ENCODE data around the gene PAIP2B.

Gene PAIP2B

GRCh38 chr2:71261534-71261933 is 34.6 kb upstream of the PAIP2B start:
- Histone ChIP-seq H3K4me1 (no peaks in the 10 kb centered on the region), H3K27me3 (ENCODE audit: control insufficient read depth, insufficient read depth, low read length) (no peaks in the 10 kb centered on the region)

GRCh38 chr2:71256421-71256820 is 29.5 kb upstream of the PAIP2B start:
- H3K27ac ChIP-seq: no peak overlapping the region

More at GRCh38 chr2:71261534-71261933, 34.6 kb upstream of the PAIP2B start:
- H3K79me2 ChIP-seq: no peaks in the 10 kb centered on the region
- no peaks in the 10 kb centered on the region for H3K36me3 ChIP-seq (ENCODE audit: control insufficient read depth, insufficient read depth, low read length)
- no peak for TF ChIP-seq CTCF (IDR thresholded peaks at IDR 0.05)
- H3K4me2 ChIP-seq (ENCODE audit: low read length): no peak overlapping the region
- H2AFZ ChIP-seq: no peak overlapping the region
- H3K9me3 ChIP-seq (ENCODE audit: control insufficient read depth, low read length): no peaks in the 10 kb centered on the region
- no peak overlapping the region for H3K9ac ChIP-seq
- no peak overlapping the region for H3K27ac ChIP-seq
- no peak overlapping the region for H3K4me3 ChIP-seq (ENCODE audit: low read depth, low read length)

GRCh38 chr2:71254776-71255175 is 27.9 kb upstream of the PAIP2B start:
- H3K79me2 ChIP-seq: no peaks in the 10 kb centered on the region
- no peaks in the 10 kb centered on the region for H3K4me1 ChIP-seq
- H2AFZ ChIP-seq: no peak overlapping the region
- H3K27ac ChIP-seq: no peak overlapping the region
- no peaks in the 10 kb centered on the region for H3K27me3 ChIP-seq (ENCODE audit: control insufficient read depth, insufficient read depth, low read length)
- H3K4me2 ChIP-seq (ENCODE audit: low read length): no peak overlapping the region
- no peak for TF ChIP-seq CTCF (IDR thresholded peaks at IDR 0.05)
- H3K9ac ChIP-seq: no peak overlapping the region
- H3K4me3 ChIP-seq (ENCODE audit: low read depth, low read length): no peak overlapping the region
- no peaks in the 10 kb centered on the region for H3K9me3 ChIP-seq (ENCODE audit: control insufficient read depth, low read length)
- no peaks in the 10 kb centered on the region for H3K36me3 ChIP-seq (ENCODE audit: control insufficient read depth, insufficient read depth, low read length)

More at GRCh38 chr2:71256421-71256820, 29.5 kb upstream of the PAIP2B start:
- Histone ChIP-seq H3K27me3 (ENCODE audit: control insufficient read depth, insufficient read depth, low read length) (no peaks in the 10 kb centered on the region), H2AFZ (no peak overlapping the region), H3K4me2 (ENCODE audit: low read length) (no peak overlapping the region), H3K4me1 (no peaks in the 10 kb centered on the region), H3K9ac (no peak overlapping the region), H3K4me3 (ENCODE audit: low read depth, low read length) (no peak overlapping the region), H3K79me2 (no peaks in the 10 kb centered on the region), H3K36me3 (ENCODE audit: control insufficient read depth, insufficient read depth, low read length) (no peaks in the 10 kb centered on the region), H3K9me3 (ENCODE audit: control insufficient read depth, low read length) (no peaks in the 10 kb centered on the region)
- TF ChIP-seq CTCF (IDR thresholded peaks at IDR 0.05): no peak

GRCh38 chr2:71254078-71254477 is 27.2 kb upstream of the PAIP2B start:
- H3K4me3 ChIP-seq (ENCODE audit: low read depth, low read length): no peak overlapping the region
- H3K4me2 ChIP-seq (ENCODE audit: low read length): no peak overlapping the region
- H3K9me3 ChIP-seq (ENCODE audit: control insufficient read depth, low read length): no peaks in the 10 kb centered on the region
- H3K9ac ChIP-seq: no peak overlapping the region
- H3K79me2 ChIP-seq: no peaks in the 10 kb centered on the region
- no peaks in the 10 kb centered on the region for H3K4me1 ChIP-seq
- no peaks in the 10 kb centered on the region for H3K27me3 ChIP-seq (ENCODE audit: control insufficient read depth, insufficient read depth, low read length)
- no peaks in the 10 kb centered on the region for H3K36me3 ChIP-seq (ENCODE audit: control insufficient read depth, insufficient read depth, low read length)
- TF ChIP-seq CTCF (IDR thresholded peaks at IDR 0.05): no peak
- no peak overlapping the region for H3K27ac ChIP-seq
- H2AFZ ChIP-seq: no peak overlapping the region

- no peak for TF ChIP-seq CTCF (IDR thresholded peaks at IDR 0.05)
- Histone ChIP-seq H3K27ac (no peak overlapping the region), H3K36me3 (ENCODE audit: control insufficient read depth, insufficient read depth, low read length) (no peaks in the 10 kb centered on the region), H2AFZ (no peak overlapping the region), H3K9ac (no peak overlapping the region), H3K27me3 (ENCODE audit: control insufficient read depth, insufficient read depth, low read length) (no peaks in the 10 kb centered on the region), H3K79me2 (no peaks in the 10 kb centered on the region), H3K4me1 (no peaks in the 10 kb centered on the region), H3K4me2 (ENCODE audit: low read length) (no peak overlapping the region), H3K4me3 (ENCODE audit: low read depth, low read length) (no peak overlapping the region), H3K9me3 (ENCODE audit: control insufficient read depth, low read length) (no peaks in the 10 kb centered on the region)
These were observed 26.6 kb upstream of the PAIP2B start for GRCh38 chr2:71253476-71253875.
